ENCODE results near the gene GABARAPL1. TPM values are rescaled to one million over a fixed set of nuclear protein-coding genes. Genes with fewer than 3 reads are reported as not detected.
A peak's percentile ranks its signal among the peaks of the same experiment; 100 is the strongest.
"Not testable (repeated sequence)": the region's sequence is repeated elsewhere in the genome, so short reads cannot be mapped to it uniquely, and the experiment has no call there.

Gene GABARAPL1
- total and polyA plus RNA-seq, 4 donors, result 115 to 199 (median 186) TPM

DNA sequence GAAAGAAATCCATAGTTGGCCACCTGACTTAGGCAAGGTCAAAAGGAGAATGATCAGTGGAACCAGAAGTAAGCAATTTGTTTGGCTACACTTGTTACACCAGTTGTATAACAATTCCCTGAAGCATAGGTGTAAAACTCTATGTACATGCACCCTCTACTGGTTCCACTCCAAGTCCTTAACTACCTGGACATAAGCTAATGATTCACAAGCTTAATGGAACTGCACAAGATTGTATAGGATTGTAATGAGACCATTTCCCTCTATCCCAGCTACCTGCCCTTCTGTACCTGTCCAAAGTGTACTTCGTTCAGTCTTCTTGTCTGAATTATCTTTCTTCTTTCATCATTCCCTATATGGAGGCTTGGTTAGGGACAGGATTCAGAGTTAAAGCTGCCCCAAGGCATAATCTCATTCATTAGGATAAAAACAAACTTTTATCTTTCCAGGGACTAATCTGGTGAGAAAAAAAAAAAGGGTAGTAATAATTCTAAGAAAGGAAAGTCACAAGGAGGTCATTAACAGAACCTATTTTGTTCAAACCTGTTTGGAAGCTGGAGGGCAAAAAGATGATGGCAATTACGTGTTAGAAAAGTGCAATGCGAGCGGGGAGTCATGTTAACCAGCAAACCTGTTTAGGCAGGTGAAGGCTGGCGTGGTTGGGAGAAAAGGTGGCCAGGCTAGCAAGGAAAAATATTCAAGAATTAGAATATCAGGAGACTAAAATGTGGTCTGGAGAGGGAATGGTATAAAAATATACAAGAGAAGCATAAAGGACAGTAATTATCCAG is 36.6 kb upstream of the GABARAPL1 start:
- DNase-seq (ENCODE audit: low read depth in 4 of 6, low spot score in 6 of 6), result no peak
- H3K27me3 ChIP-seq (ENCODE audit: control insufficient read depth, insufficient read depth, low read length), result no peaks in the 10 kb centered on the region
- whole genome bisulfite sequencing (ENCODE audit: insufficient coverage), result 90% methylated on average over 4 of the region's 5 CpGs

DNA sequence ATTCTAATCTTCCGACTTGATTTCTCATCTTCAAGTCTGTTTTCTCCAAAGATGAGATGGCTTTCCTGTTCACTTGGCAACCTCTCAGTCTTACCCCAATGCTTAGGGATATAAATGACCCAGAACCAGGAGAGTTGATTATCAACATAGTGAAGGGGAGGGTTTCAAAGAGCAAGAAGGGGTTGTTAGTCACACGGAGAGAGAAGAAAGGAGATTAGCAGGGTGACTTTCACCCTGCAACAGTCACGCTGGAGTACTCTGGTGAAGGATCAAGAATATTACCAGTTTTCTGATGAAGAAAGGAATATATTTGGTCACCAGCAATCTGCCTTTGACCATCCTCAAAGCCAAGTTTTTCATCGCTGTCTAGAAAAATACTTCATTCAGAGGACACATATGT is 33.9 kb upstream of the GABARAPL1 start, which contains the start of gene TMEM52B:
TMEM52B (plus strand) TSS at position 212 of the 400 bp plus-strand sequence. CDS start 543 bp downstream, outside the sequence.
- H3K9me3 ChIP-seq (ENCODE audit: control insufficient read depth, insufficient read depth, low read length), result no peaks in the 10 kb centered on the region
- H3K4me1 ChIP-seq (ENCODE audit: control insufficient read depth, insufficient read depth, low read length), result no peaks in the 10 kb centered on the region
- H3K27me3 ChIP-seq (ENCODE audit: control insufficient read depth, insufficient read depth, low read length), result no peaks in the 10 kb centered on the region
- no peaks in the 10 kb centered on the region for H3K36me3 ChIP-seq (ENCODE audit: control insufficient read depth, insufficient read depth, low read length)
- no peak within 1 kb of the TSS for H3K4me3 ChIP-seq (ENCODE audit: low read depth, low read length)
- H3K27ac ChIP-seq (ENCODE audit: low read depth, low read length), result no peak within 1 kb of the TSS
- no peak for DNase-seq (ENCODE audit: low read depth in 4 of 6, low spot score in 6 of 6)
- 40% methylated on average over 1 of the region's 4 CpGs for WGBS (ENCODE audit: insufficient coverage)

More for the DNA sequence above, 36.6 kb upstream of the GABARAPL1 start:
- Histone ChIP-seq H3K36me3 (ENCODE audit: control insufficient read depth, insufficient read depth, low read length) (no peaks in the 10 kb centered on the region), H3K9me3 (ENCODE audit: control insufficient read depth, insufficient read depth, low read length) (no peaks in the 10 kb centered on the region), H3K4me1 (ENCODE audit: control insufficient read depth, insufficient read depth, low read length) (no peaks in the 10 kb centered on the region), H3K4me3 (ENCODE audit: low read depth, low read length) (no peak overlapping the region), H3K27ac (ENCODE audit: low read depth, low read length) (no peak overlapping the region)

GRCh38 chr12:10179776-10180181 is 32.9 kb upstream of the GABARAPL1 start:
- H3K27me3 ChIP-seq (ENCODE audit: control insufficient read depth, insufficient read depth, low read length), result no peaks in the 10 kb centered on the region
- no peaks in the 10 kb centered on the region for H3K36me3 ChIP-seq (ENCODE audit: control insufficient read depth, insufficient read depth, low read length)
- WGBS (ENCODE audit: insufficient coverage), result 38% methylated on average over 1 of the region's 5 CpGs
- H3K27ac ChIP-seq (ENCODE audit: low read depth, low read length), result no peak overlapping the region
- H3K4me3 ChIP-seq (ENCODE audit: low read depth, low read length), result no peak overlapping the region
- no peaks in the 10 kb centered on the region for H3K9me3 ChIP-seq (ENCODE audit: control insufficient read depth, insufficient read depth, low read length)
- no peak for DNase-seq (ENCODE audit: low read depth in 4 of 6, low spot score in 6 of 6)
- H3K4me1 ChIP-seq (ENCODE audit: control insufficient read depth, insufficient read depth, low read length), result no peaks in the 10 kb centered on the region

DNA sequence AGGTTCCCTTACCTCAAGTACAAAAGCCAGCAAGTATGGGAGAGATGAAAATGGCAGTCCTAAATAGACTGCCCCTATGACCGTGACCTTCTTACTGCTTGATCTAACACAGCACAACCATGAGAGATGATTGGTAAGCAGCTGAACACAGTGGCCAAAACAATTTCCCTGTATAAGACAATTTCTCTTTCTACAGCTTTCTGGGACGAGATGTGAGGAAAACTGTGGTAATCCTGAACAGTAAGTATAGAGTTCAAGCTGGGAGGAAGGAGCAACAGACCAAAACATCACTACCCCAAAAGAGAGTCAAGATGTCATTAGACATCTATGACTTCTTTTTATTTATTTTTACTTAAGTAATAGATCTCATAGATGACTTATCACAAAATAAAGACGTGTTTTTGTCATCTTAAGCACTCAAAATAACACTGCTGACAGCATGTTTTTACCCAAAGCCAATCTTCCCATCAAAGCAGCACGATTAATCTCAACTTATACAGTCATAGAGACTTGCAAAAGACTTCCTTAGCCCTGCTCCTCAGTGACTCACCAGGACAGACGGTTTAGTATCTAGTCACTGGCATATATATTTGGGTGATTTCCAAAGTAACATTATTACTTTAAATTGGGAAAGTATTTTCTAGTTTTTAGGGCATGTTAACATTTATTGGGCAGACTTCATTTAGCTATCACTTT is 30.2 kb upstream of the GABARAPL1 start:
- WGBS (ENCODE audit: insufficient coverage), result no CpG with 5 or more reads among the region's 5 CpGs
- no peaks in the 10 kb centered on the region for H3K9me3 ChIP-seq (ENCODE audit: control insufficient read depth, insufficient read depth, low read length)
- H3K27ac ChIP-seq (ENCODE audit: low read depth, low read length), result no peak overlapping the region
- H3K4me3 ChIP-seq (ENCODE audit: low read depth, low read length), result no peak overlapping the region
- H3K27me3 ChIP-seq (ENCODE audit: control insufficient read depth, insufficient read depth, low read length), result no peaks in the 10 kb centered on the region
- DNase-seq (ENCODE audit: low read depth in 4 of 6, low spot score in 6 of 6), result no peak
- H3K36me3 ChIP-seq (ENCODE audit: control insufficient read depth, insufficient read depth, low read length), result no peaks in the 10 kb centered on the region
- H3K4me1 ChIP-seq (ENCODE audit: control insufficient read depth, insufficient read depth, low read length), result no peaks in the 10 kb centered on the region

GRCh38 chr12:10184261-10184843 is 28.3 kb upstream of the GABARAPL1 start:
- H3K27ac ChIP-seq (ENCODE audit: low read depth, low read length), result no peak overlapping the region
- H3K27me3 ChIP-seq (ENCODE audit: control insufficient read depth, insufficient read depth, low read length), result no peaks in the 10 kb centered on the region
- H3K36me3 ChIP-seq (ENCODE audit: control insufficient read depth, insufficient read depth, low read length), result no peaks in the 10 kb centered on the region
- H3K4me3 ChIP-seq (ENCODE audit: low read depth, low read length), result no peak overlapping the region
- no peaks in the 10 kb centered on the region for H3K4me1 ChIP-seq (ENCODE audit: control insufficient read depth, insufficient read depth, low read length)
- DNase-seq (ENCODE audit: low read depth in 4 of 6, low spot score in 6 of 6), result no peak
- no peaks in the 10 kb centered on the region for H3K9me3 ChIP-seq (ENCODE audit: control insufficient read depth, insufficient read depth, low read length)
- WGBS (ENCODE audit: insufficient coverage), result no CpG with 5 or more reads among the region's 7 CpGs

GRCh38 chr12:10186299-10186698 is 26.4 kb upstream of the GABARAPL1 start:
- peak in 1 of 6 donors; percentile 16 for DNase-seq (ENCODE audit: low read depth in 4 of 6, low spot score in 6 of 6)
- no peaks in the 10 kb centered on the region for H3K4me1 ChIP-seq (ENCODE audit: control insufficient read depth, insufficient read depth, low read length)
- H3K36me3 ChIP-seq (ENCODE audit: control insufficient read depth, insufficient read depth, low read length), result no peaks in the 10 kb centered on the region
- no peak overlapping the region for H3K4me3 ChIP-seq (ENCODE audit: low read depth, low read length)
- H3K9me3 ChIP-seq (ENCODE audit: control insufficient read depth, insufficient read depth, low read length), result no peaks in the 10 kb centered on the region
- H3K27me3 ChIP-seq (ENCODE audit: control insufficient read depth, insufficient read depth, low read length), result no peaks in the 10 kb centered on the region
- no peak overlapping the region for H3K27ac ChIP-seq (ENCODE audit: low read depth, low read length)
- 61% methylated on average over 7 of the region's 11 CpGs for WGBS (ENCODE audit: insufficient coverage)

DNA sequence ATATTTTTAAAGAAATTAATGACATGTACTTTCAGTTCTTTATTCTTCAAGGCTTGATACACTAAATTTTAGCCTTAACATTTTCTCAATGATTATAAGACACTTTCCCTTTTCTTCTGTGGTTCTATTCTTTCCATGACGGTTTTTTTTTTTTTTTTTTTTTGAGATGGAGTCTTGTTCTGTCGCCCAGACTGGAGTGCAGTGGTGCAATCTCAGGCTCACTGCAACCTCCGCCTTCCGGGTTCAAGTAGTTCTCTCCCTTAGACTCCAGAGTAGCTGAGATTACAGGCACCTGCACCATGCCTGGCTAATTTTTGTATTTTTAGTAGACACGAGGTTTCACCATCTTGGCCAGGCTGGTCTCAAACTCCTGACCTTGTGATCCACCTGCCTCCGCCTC is 25.7 kb upstream of the GABARAPL1 start:
- H3K4me1 ChIP-seq (ENCODE audit: control insufficient read depth, insufficient read depth, low read length); H3K36me3 ChIP-seq (ENCODE audit: control insufficient read depth, insufficient read depth, low read length); H3K27ac ChIP-seq (ENCODE audit: low read depth, low read length); H3K27me3 ChIP-seq (ENCODE audit: control insufficient read depth, insufficient read depth, low read length); H3K9me3 ChIP-seq (ENCODE audit: control insufficient read depth, insufficient read depth, low read length); DNase-seq (ENCODE audit: low read depth in 4 of 6, low spot score in 6 of 6); H3K4me3 ChIP-seq (ENCODE audit: low read depth, low read length): not testable (repeated sequence)
- 90% methylated on average over 4 of the region's 6 CpGs for WGBS (ENCODE audit: insufficient coverage)

- no peak overlapping the region for H3K4me3 ChIP-seq (ENCODE audit: low read depth, low read length)
- DNase-seq (ENCODE audit: low read depth in 4 of 6, low spot score in 6 of 6), result no peak
- WGBS (ENCODE audit: insufficient coverage), result 67% methylated on average over 3 of the region's 5 CpGs
- no peaks in the 10 kb centered on the region for H3K36me3 ChIP-seq (ENCODE audit: control insufficient read depth, insufficient read depth, low read length)
- H3K4me1 ChIP-seq (ENCODE audit: control insufficient read depth, insufficient read depth, low read length), result no peaks in the 10 kb centered on the region
- no peaks in the 10 kb centered on the region for H3K9me3 ChIP-seq (ENCODE audit: control insufficient read depth, insufficient read depth, low read length)
- no peak overlapping the region for H3K27ac ChIP-seq (ENCODE audit: low read depth, low read length)
- no peaks in the 10 kb centered on the region for H3K27me3 ChIP-seq (ENCODE audit: control insufficient read depth, insufficient read depth, low read length)
These were observed 23.0 kb upstream of the GABARAPL1 start for GRCh38 chr12:10189653-10190052.

DNA sequence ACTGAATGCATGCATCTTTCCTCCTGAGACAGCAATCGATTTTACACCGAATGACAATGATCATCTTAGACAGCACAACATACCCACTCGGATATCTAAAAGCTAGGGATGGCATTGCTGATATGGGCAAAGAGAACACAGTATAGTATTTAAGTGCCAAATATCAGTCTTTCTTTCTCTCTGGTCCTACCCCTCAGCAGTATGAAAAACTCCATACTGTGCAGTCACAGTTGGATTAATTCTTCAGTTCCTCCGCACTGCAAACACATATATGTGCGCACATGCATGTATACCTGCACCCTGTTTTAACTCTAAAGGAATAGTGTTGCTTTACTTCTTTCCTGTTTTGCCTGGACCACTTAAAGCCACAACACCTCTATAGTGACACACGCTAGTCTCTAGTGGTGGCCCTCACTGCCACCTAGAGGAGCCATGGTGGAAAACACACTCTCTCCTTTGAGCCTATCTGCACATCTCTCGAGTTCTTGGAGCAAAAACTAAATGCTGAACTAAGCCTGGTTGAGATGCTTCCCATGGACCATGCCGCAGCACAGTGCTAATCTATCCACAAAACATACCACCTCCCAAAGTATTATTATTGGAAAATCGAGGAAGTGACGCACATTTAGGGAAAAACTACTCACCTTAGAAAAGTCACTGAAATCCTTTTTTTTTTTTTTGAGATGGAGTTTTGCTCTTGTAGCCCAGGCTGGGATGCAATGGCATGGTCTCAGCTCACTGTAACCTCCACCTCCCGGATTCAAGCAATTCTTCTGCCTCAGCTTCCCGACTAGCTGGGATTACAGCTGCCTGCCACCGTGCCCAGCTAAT is 21.9 kb upstream of the GABARAPL1 start:
- Histone ChIP-seq H3K36me3 (ENCODE audit: control insufficient read depth, insufficient read depth, low read length) (no peaks in the 10 kb centered on the region), H3K27ac (ENCODE audit: low read depth, low read length) (no peak overlapping the region), H3K4me3 (ENCODE audit: low read depth, low read length) (no peak overlapping the region), H3K4me1 (ENCODE audit: control insufficient read depth, insufficient read depth, low read length) (no peaks in the 10 kb centered on the region), H3K27me3 (ENCODE audit: control insufficient read depth, insufficient read depth, low read length) (no peaks in the 10 kb centered on the region), H3K9me3 (ENCODE audit: control insufficient read depth, insufficient read depth, low read length) (no peaks in the 10 kb centered on the region)
- WGBS (ENCODE audit: insufficient coverage), result 37% methylated on average over 5 of the region's 13 CpGs
- DNase-seq (ENCODE audit: low read depth in 4 of 6, low spot score in 6 of 6), result peak in 5 of 6 donors; percentile 29 to 88 (median 47)
